Fibroblast of upper back skin (primary cell): ENCODE data around the gene FMOD.

Experiments used
- DNase-seq: peaks from one replicate; pipeline ENCODE4 v3.0.0-alpha.2; 2013

The FMOD gene

GRCh38 chr1:203351037-203351625, at the start of gene FMOD:
FMOD (minus strand) TSS chr1:203351122; CDS start chr1:203348270, 2,852 bp downstream.
- peak; percentile 33 for DNase-seq

- no peak for DNase-seq
Measured at GRCh38 chr1:203396595-203397194, 45.8 kb upstream of the FMOD start.

GRCh38 chr1:203395751-203396150, 44.8 kb upstream of the FMOD start:
- no peak for DNase-seq

GRCh38 chr1:203390298-203390697, 39.4 kb upstream of the FMOD start:
- DNase-seq = no peak

- no peak for DNase-seq
Measured at GRCh38 chr1:203388683-203389082, 37.8 kb upstream of the FMOD start.

GRCh38 chr1:203382026-203382425, 31.1 kb upstream of the FMOD start:
- no peak for DNase-seq

- DNase-seq = no peak
Measured at GRCh38 chr1:203381151-203381751, 30.3 kb upstream of the FMOD start.

- no peak for DNase-seq
Measured at GRCh38 chr1:203380420-203381150, 29.7 kb upstream of the FMOD start.

GRCh38 chr1:203379825-203380224, 28.9 kb upstream of the FMOD start:
- DNase-seq = no peak

GRCh38 chr1:203378556-203379245, 27.8 kb upstream of the FMOD start:
- DNase-seq = peak; percentile 68

- no peak for DNase-seq
Measured at GRCh38 chr1:203373991-203374390, 23.1 kb upstream of the FMOD start.

- no peak for DNase-seq
Measured at GRCh38 chr1:203373002-203373401, 22.1 kb upstream of the FMOD start.

- DNase-seq = no peak
Measured at GRCh38 chr1:203371288-203371687, 20.4 kb upstream of the FMOD start.

- DNase-seq = no peak
Measured at GRCh38 chr1:203369666-203370065, 18.7 kb upstream of the FMOD start.

- DNase-seq = peak; percentile 74
Measured at GRCh38 chr1:203368624-203369451, 17.9 kb upstream of the FMOD start.

GRCh38 chr1:203367057-203367456, 16.1 kb upstream of the FMOD start:
- no peak for DNase-seq

- no peak for DNase-seq
Measured at GRCh38 chr1:203366476-203366875, 15.6 kb upstream of the FMOD start.

GRCh38 chr1:203364806-203365205, 13.9 kb upstream of the FMOD start:
- no peak for DNase-seq

- DNase-seq = no peak
Measured at GRCh38 chr1:203364094-203364801, 13.3 kb upstream of the FMOD start.

- DNase-seq = no peak
Measured at GRCh38 chr1:203362720-203363025, 11.8 kb upstream of the FMOD start.

- peak; percentile 34 for DNase-seq
Measured at GRCh38 chr1:203361945-203362719, 11.2 kb upstream of the FMOD start.
